SK-N-SH (cell line): Measurements from ENCODE around the gene MTMR1. TPM values are rescaled to one million over a fixed set of nuclear protein-coding genes. Genes with fewer than 3 reads are reported as not detected.

Source experiments
- CTCF ChIA-PET: fragments of 300-600, 350-600 bp; formaldehyde crosslinking; extraction: SDS; loops from one replicate; lab custom pipeline; 2021; lab: Yijun Ruan, JAX
- POLR2A ChIA-PET: fragments of 350-600 bp; sonication (Branson Sonifier 250); formaldehyde crosslinking; extraction: SDS; loops from one replicate; lab custom pipeline; 2020; ENCODE audit warnings: antibody characterized with exemption, inconsistent platforms; lab: Yijun Ruan, JAX
- DNase-seq: peaks from one replicate; pipeline ENCODE4 v3.0.0; 2012
- H2AFZ ChIP-seq: fragments of 200-600 bp; sonication (generic); 2 replicates; pipeline ENCODE4 v1.8.1; 2016; ENCODE audit warnings: antibody characterized with exemption, mild to moderate bottlenecking, low read depth
- H3F3A ChIP-seq: fragments of 200-600 bp; sonication (generic); replicated peaks from 2 replicates; pipeline ENCODE3; 2016; ENCODE audit warnings: antibody characterized with exemption, mild to moderate bottlenecking; ENCODE audit not compliant: insufficient read depth
- H3K27ac ChIP-seq, 2 experiments: fragments of 200-500 bp in 1 of 2; fragments of 200-600 bp in 1 of 2; sonication (Bioruptor generic) in 1 of 2; sonication (generic), shearing (Covaris generic) in 1 of 2; 2 replicates each; pipeline versions ENCODE4 v1.5.1 to v1.6.1; 2014 to 2016; ENCODE audit warnings: low read depth in 2 of 2, inconsistent platforms in 1 of 2, low read length in 1 of 2, mild to moderate bottlenecking in 1 of 2, mixed read lengths in 1 of 2
- H3K27me3 ChIP-seq: fragments of 200-600 bp; sonication (generic), shearing (Covaris generic); 2 replicates; pipeline ENCODE4 v1.6.1; 2016; ENCODE audit warnings: mixed run types; ENCODE audit not compliant: insufficient read depth
- H3K36me3 ChIP-seq, 2 experiments: fragments of 200-500 bp in 1 of 2; fragments of 200-600 bp in 1 of 2; sonication (Bioruptor generic) in 1 of 2; sonication (generic) in 1 of 2; replicated peaks in 1 of 2; 2 replicates each; pipeline versions ENCODE3 to v1.5.1; 2014 to 2016; ENCODE audit warnings: low read length in 1 of 2, mild to moderate bottlenecking in 1 of 2; ENCODE audit not compliant: insufficient read depth in 2 of 2, control insufficient read depth in 1 of 2
- H3K4me1 ChIP-seq, 2 experiments: fragments of 200-500 bp in 1 of 2; fragments of 200-600 bp in 1 of 2; sonication (Bioruptor generic) in 1 of 2; sonication (generic), shearing (Covaris generic) in 1 of 2; 2 replicates each; pipeline versions ENCODE4 v1.5.1 to v1.6.1; 2014 to 2016; ENCODE audit warnings: low read depth in 1 of 2, low read length in 1 of 2, mixed run types in 1 of 2; ENCODE audit not compliant: insufficient read depth in 2 of 2, control insufficient read depth in 1 of 2
- H3K4me2 ChIP-seq: fragments of 200-600 bp; sonication (generic), shearing (Covaris generic); 2 replicates; pipeline ENCODE4 v1.6.1; 2017; ENCODE audit warnings: mixed run types
- H3K4me3 ChIP-seq, 2 experiments: fragments of 200-500 bp in 1 of 2; fragments of 200-600 bp in 1 of 2; sonication (Bioruptor generic) in 1 of 2; sonication (generic), shearing (Covaris generic) in 1 of 2; 2 replicates each; pipeline versions ENCODE4 v1.5.1 to v1.8.1; 2014 to 2016; ENCODE audit warnings: low read depth in 2 of 2, inconsistent platforms in 1 of 2, low read length in 1 of 2, mild to moderate bottlenecking in 1 of 2, mixed read lengths in 1 of 2, moderate library complexity in 1 of 2
- H3K79me2 ChIP-seq: fragments of 200-600 bp; sonication (generic); 2 replicates; pipeline ENCODE4 v1.8.1; 2017; ENCODE audit warnings: mild to moderate bottlenecking; ENCODE audit not compliant: insufficient read depth
- H3K9ac ChIP-seq: fragments of 200-600 bp; sonication (generic); 2 replicates; pipeline ENCODE4 v1.6.1; 2017; ENCODE audit warnings: mixed run types
- H3K9me2 ChIP-seq: fragments of 200-600 bp; sonication (generic); 2 replicates; pipeline ENCODE4 v1.6.1; 2017; ENCODE audit warnings: mixed run types
- H3K9me3 ChIP-seq: fragments of 200-600 bp; sonication (generic); 2 replicates; pipeline ENCODE4 v1.6.1; 2017; ENCODE audit warnings: mixed run types, mild to moderate bottlenecking, moderate library complexity
- H4K20me1 ChIP-seq: fragments of 200-600 bp; sonication (generic); 2 replicates; pipeline ENCODE4 v1.6.1; 2017; ENCODE audit warnings: mild to moderate bottlenecking, mixed run types; ENCODE audit not compliant: insufficient read depth
- CHD2 ChIP-seq: fragments of 150-350 bp; IDR thresholded peaks from 2 replicates; pipeline ENCODE4 v1.6.1; 2018; ENCODE audit warnings: low read length; ENCODE audit not compliant: partially characterized antibody
- EP300 ChIP-seq, 2 experiments: IDR thresholded peaks; 2 replicates each; pipeline versions ENCODE4 v1.4.0 to v1.6.1; 2012; ENCODE audit warnings: borderline replicate concordance in 1 of 2, low read depth in 1 of 2, low read length in 1 of 2
- EZH2phosphoT487 ChIP-seq: fragments of 200-600 bp; sonication (generic); IDR thresholded peaks from 2 replicates; pipeline ENCODE4 v1.6.1; 2017; ENCODE audit warnings: low read depth, mixed run types, mild to moderate bottlenecking, antibody characterized with exemption, moderate library complexity, borderline replicate concordance
- FOXJ3 ChIP-seq: sonication (generic); formaldehyde crosslinking; IDR thresholded peaks from 2 replicates; pipeline ENCODE4 v1.5.1; 2020; ENCODE audit warnings: mild to moderate bottlenecking, missing genetic modification reagents
- JUND ChIP-seq: IDR thresholded peaks from 2 replicates; pipeline ENCODE4 v1.4.0; 2012
- NFIC ChIP-seq: IDR thresholded peaks from 2 replicates; pipeline ENCODE4 v1.4.0; 2012; ENCODE audit warnings: borderline replicate concordance
- RAD21 ChIP-seq: IDR thresholded peaks from 2 replicates; pipeline ENCODE4 v1.6.1; 2012; ENCODE audit warnings: mild to moderate bottlenecking, low read length
- RCOR1 ChIP-seq: fragments of 150-350 bp; IDR thresholded peaks from 2 replicates; pipeline ENCODE4 v1.6.1; 2017; ENCODE audit warnings: antibody characterized with exemption, low read length
- RFX5 ChIP-seq: IDR thresholded peaks from 2 replicates; pipeline ENCODE4 v1.6.1; 2012; ENCODE audit warnings: mild to moderate bottlenecking, improper control_type of control experiment, low read length
- RXRA ChIP-seq: IDR thresholded peaks from 2 replicates; pipeline ENCODE4 v1.4.0; 2012; ENCODE audit warnings: low read depth, mild to moderate bottlenecking, borderline replicate concordance
- SIN3A ChIP-seq: IDR thresholded peaks from 2 replicates; pipeline ENCODE4 v1.6.1; 2012; ENCODE audit warnings: low read depth, mild to moderate bottlenecking, low read length, moderate library complexity, borderline replicate concordance
- TCF12 ChIP-seq: IDR thresholded peaks from 2 replicates; pipeline ENCODE4 v1.4.0; 2012
- YY1 ChIP-seq: IDR thresholded peaks from 2 replicates; pipeline ENCODE4 v1.4.0; 2012; ENCODE audit warnings: low read depth, mild to moderate bottlenecking
- WGBS: methylation state at CpG from one replicate; pipeline ENCODE4 v1.1.6; 2017; ENCODE audit warnings: low lambda C conversion rate; 5-methylcytosine and 5-hydroxymethylcytosine counted together
- polyA plus RNA-seq, 3 experiments: library from polyadenylated mRNA; depleted of rRNA; stranded (reverse); fragments of >200 nt; gene quantifications; 2 replicates each; pipeline ENCODE4 v1.2.3, GENCODE V29; 2012
- TF ChIP-seq, protein P1 (sequence below): IDR thresholded peaks from 2 replicates; pipeline ENCODE4 v1.4.0; 2012; ENCODE audit warnings: low read depth
- TF ChIP-seq, protein P2 (sequence below): IDR thresholded peaks from 2 replicates; pipeline ENCODE4 v1.6.1; 2012; ENCODE audit warnings: mild to moderate bottlenecking, low read depth, low read length, moderate library complexity
- TF ChIP-seq, protein P3 (sequence below): IDR thresholded peaks from 2 replicates; pipeline ENCODE4 v1.4.0; 2012; ENCODE audit warnings: low read depth, borderline replicate concordance

The MTMR1 gene
- polyA plus RNA-seq, 1 of the 3 experiments (the other 2 are of a cell fraction): 17.0 TPM

DNA sequence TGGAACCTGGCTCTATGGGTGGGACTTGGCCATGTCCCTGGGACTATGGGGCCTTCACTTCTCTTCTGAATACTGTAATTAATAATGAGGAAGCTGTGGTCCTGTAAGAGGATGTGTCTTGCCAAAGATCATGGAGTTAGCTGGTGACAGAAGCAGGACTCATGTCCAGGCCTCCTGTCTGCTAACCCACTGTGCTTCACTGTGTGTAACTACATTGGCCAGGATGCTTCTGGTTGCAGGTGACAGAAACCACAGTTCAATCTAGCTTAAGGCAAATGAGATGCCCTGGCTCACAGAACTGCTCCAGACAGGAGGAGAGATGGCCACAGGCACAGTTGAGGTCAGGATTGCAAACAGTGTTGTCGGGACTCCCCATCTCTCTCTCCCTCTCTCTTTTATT is 3.1 kb downstream of the MTMR1 start:
- Histone ChIP-seq H3K9me2 (no peaks in the 10 kb centered on the region), H3K27ac (no peak overlapping the region), H3K79me2 (no peaks in the 10 kb centered on the region), H4K20me1 (no peaks in the 10 kb centered on the region), H3F3A (no peaks in the 10 kb centered on the region), H3K4me2 (no peak overlapping the region), H3K27me3 (no peaks in the 10 kb centered on the region), H3K9me3 (no peaks in the 10 kb centered on the region), H3K36me3 (peaks cover 0 to 7% of the 10 kb centered on the region in 2 experiments), H3K4me1 (peaks cover 0 to 13% of the 10 kb centered on the region in 2 experiments; a peak in 1 of 4 replicates), H3K9ac (no peak overlapping the region), H3K4me3 (no peak overlapping the region), H2AFZ (no peak overlapping the region)
- TF ChIP-seq RAD21: no peak
- TF ChIP-seq, protein P1, sequence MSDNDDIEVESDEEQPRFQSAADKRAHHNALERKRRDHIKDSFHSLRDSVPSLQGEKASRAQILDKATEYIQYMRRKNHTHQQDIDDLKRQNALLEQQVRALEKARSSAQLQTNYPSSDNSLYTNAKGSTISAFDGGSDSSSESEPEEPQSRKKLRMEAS: no peak
- 50% methylated on average over 1 of the region's 1 CpG for WGBS
- ChIA-PET POLR2A (no interaction called here), CTCF (interaction anchor here (1.6 kb wide), 1 partner anchor 9 kb away, joined by 4 read pairs; no protein-coding TSS in a partner anchor)
- no peak for DNase-seq

DNA sequence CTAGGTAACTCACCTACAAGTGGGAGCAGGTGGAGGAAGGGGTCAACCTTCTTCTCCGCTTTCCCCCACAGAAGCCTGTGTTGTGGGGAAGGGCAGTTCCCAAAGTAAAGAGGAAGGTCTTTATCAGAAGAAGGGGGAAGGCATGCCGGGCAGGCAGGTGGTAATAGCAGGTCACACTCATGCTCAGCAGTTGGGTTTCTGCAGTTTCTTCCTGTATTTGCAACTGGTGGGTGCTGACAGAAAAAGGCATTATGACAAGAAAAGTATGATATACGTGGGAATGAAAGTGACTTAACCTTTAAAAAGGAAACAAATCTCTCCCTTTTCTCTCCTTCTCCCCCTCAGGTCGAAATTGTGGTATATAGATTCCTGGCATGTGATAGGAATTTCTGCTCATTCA is 3.7 kb downstream of the MTMR1 start:
- peaks cover 0 to 7% of the 10 kb centered on the region in 2 experiments for H3K36me3 ChIP-seq
- DNase-seq: no peak
- H3K4me2 ChIP-seq: no peak overlapping the region
- no peak overlapping the region for H3K9ac ChIP-seq
- ChIA-PET POLR2A (no interaction called here), CTCF (interaction anchor here (1.0 to 1.6 kb wide), 2 partner anchors 10 to 19 kb away, joined by 4 read pairs; no protein-coding TSS in a partner anchor)
- 47% methylated on average over 4 of the region's 4 CpGs for WGBS
- H3K9me2 ChIP-seq: no peaks in the 10 kb centered on the region
- H3K27me3 ChIP-seq: no peaks in the 10 kb centered on the region
- no peak overlapping the region for H3K27ac ChIP-seq
- H3K4me1 ChIP-seq: peaks cover 0 to 13% of the 10 kb centered on the region in 2 experiments; a peak in 1 of 4 replicates
- no peak overlapping the region for H3K4me3 ChIP-seq
- H3K79me2 ChIP-seq: no peaks in the 10 kb centered on the region
- TF ChIP-seq RXRA (no peak), YY1 (no peak), JUND (no peak), NFIC (no peak), FOXJ3 (CRISPR knock-in tag) (no peak), EZH2phosphoT487 (no peak), RFX5 (no peak), RAD21 (no peak), EP300 (IDR thresholded peaks at IDR 0.05; ENCODE audit: borderline replicate concordance in 1 of 2, low read depth in 1 of 2, low read length in 1 of 2) (no peak), SIN3A (no peak), RCOR1 (no peak), CHD2 (no peak), TCF12 (no peak)
- TF ChIP-seq, protein P2, sequence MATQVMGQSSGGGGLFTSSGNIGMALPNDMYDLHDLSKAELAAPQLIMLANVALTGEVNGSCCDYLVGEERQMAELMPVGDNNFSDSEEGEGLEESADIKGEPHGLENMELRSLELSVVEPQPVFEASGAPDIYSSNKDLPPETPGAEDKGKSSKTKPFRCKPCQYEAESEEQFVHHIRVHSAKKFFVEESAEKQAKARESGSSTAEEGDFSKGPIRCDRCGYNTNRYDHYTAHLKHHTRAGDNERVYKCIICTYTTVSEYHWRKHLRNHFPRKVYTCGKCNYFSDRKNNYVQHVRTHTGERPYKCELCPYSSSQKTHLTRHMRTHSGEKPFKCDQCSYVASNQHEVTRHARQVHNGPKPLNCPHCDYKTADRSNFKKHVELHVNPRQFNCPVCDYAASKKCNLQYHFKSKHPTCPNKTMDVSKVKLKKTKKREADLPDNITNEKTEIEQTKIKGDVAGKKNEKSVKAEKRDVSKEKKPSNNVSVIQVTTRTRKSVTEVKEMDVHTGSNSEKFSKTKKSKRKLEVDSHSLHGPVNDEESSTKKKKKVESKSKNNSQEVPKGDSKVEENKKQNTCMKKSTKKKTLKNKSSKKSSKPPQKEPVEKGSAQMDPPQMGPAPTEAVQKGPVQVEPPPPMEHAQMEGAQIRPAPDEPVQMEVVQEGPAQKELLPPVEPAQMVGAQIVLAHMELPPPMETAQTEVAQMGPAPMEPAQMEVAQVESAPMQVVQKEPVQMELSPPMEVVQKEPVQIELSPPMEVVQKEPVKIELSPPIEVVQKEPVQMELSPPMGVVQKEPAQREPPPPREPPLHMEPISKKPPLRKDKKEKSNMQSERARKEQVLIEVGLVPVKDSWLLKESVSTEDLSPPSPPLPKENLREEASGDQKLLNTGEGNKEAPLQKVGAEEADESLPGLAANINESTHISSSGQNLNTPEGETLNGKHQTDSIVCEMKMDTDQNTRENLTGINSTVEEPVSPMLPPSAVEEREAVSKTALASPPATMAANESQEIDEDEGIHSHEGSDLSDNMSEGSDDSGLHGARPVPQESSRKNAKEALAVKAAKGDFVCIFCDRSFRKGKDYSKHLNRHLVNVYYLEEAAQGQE: no peak
- TF ChIP-seq, protein P1: no peak
- TF ChIP-seq, protein P3, sequence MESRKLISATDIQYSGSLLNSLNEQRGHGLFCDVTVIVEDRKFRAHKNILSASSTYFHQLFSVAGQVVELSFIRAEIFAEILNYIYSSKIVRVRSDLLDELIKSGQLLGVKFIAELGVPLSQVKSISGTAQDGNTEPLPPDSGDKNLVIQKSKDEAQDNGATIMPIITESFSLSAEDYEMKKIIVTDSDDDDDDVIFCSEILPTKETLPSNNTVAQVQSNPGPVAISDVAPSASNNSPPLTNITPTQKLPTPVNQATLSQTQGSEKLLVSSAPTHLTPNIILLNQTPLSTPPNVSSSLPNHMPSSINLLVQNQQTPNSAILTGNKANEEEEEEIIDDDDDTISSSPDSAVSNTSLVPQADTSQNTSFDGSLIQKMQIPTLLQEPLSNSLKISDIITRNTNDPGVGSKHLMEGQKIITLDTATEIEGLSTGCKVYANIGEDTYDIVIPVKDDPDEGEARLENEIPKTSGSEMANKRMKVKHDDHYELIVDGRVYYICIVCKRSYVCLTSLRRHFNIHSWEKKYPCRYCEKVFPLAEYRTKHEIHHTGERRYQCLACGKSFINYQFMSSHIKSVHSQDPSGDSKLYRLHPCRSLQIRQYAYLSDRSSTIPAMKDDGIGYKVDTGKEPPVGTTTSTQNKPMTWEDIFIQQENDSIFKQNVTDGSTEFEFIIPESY: no peak
- no peaks in the 10 kb centered on the region for H3K9me3 ChIP-seq
- no peaks in the 10 kb centered on the region for H3F3A ChIP-seq
- H4K20me1 ChIP-seq: no peaks in the 10 kb centered on the region
- no peak overlapping the region for H2AFZ ChIP-seq
